Gastrocnemius medialis (tissue), 4 donors: ENCODE results near the gene CSAD. TPM values are rescaled to one million over a fixed set of nuclear protein-coding genes. Genes with fewer than 3 reads are reported as not detected.

Experiments used
- ATAC-seq, 2 donors: fragments of 150-250 bp; one replicate each; pipeline ENCODE4 v1.9.1; 2016
- DNase-seq, 2 donors: peaks; one replicate each; pipeline ENCODE4 v3.0.0-alpha.2; 2019
- H3K27ac ChIP-seq, 4 donors: fragments of 200-600 bp; sonication (generic); 1 replicate in 1 of 4; 2 replicates in 3 of 4; pipeline ENCODE4 v1.5.1; 2016 to 2018; ENCODE audit warnings: mild to moderate bottlenecking in 2 of 4, moderate library complexity in 1 of 4
- H3K27me3 ChIP-seq, 3 donors: fragments of 200-600 bp; sonication (generic) in 2 of 3; 1 replicate in 1 of 3; 2 replicates in 2 of 3; pipeline versions ENCODE4 v1.5.1 to v1.6.0; 2016 to 2019; ENCODE audit warnings: mild to moderate bottlenecking in 1 of 3, moderate library complexity in 1 of 3
- H3K36me3 ChIP-seq, 2 donors: fragments of 200-600 bp; sonication (generic) in 1 of 2; one replicate each; pipeline ENCODE4 v1.5.1; 2017 to 2018
- H3K4me1 ChIP-seq, 2 donors: fragments of 200-600 bp; sonication (generic) in 1 of 2; one replicate each; pipeline ENCODE4 v1.5.1; 2016 to 2017; ENCODE audit warnings: mild to moderate bottlenecking in 2 of 2
- H3K4me3 ChIP-seq, 4 donors: fragments of 200-600 bp; sonication (generic) in 3 of 4; 1 replicate in 1 of 4; 2 replicates in 3 of 4; pipeline ENCODE4 v1.5.1; 2016 to 2019; ENCODE audit warnings: mild to moderate bottlenecking in 2 of 4
- H3K9me3 ChIP-seq, 3 donors: fragments of 200-600 bp; sonication (generic) in 2 of 3; 1 replicate in 1 of 3; 2 replicates in 2 of 3; pipeline ENCODE4 v1.5.1; 2016 to 2019
- POLR2A ChIP-seq, 2 donors: fragments of 450-650 bp; IDR thresholded peaks; one replicate each; pipeline ENCODE4 v1.6.1; 2017; ENCODE audit warnings: antibody characterized with exemption in 2 of 2, mild to moderate bottlenecking in 2 of 2, moderate library complexity in 2 of 2
- in situ Hi-C, 4 donors: fragments of 200-750 bp; cut with MboI; loops; one replicate each; pipeline versions ENCODE4 v1.15.0 to v1.8.0; 2017; ENCODE audit warnings: low sequenced_read_pairs in 4 of 4
- intact Hi-C: fragments of 100-400 bp; cut with DNase I; formaldehyde crosslinking; loops from one replicate; pipeline ENCODE4 v1.15.1; 2023; ENCODE audit warnings: low total_unique reads
- total RNA-seq, 4 donors: library from RNA; depleted of rRNA; stranded (reverse); fragments of >200 nt; gene quantifications; one replicate each; pipeline versions ENCODE4 v1.1.0 to v1.2.3, GENCODE V29; 2016
- TF ChIP-seq, protein P1 (sequence below), 5 experiments: fragments of 450-650 bp in 3 of 5; fragments of 200-600 bp in 2 of 5; sonication (generic) in 2 of 5; IDR thresholded peaks in 4 of 5; conservative IDR thresholded peaks in 1 of 5; 1 replicate in 4 of 5; 2 replicates in 1 of 5; pipeline ENCODE4 v1.5.1; 2016 to 2019; ENCODE audit warnings: antibody characterized with exemption in 5 of 5, mild to moderate bottlenecking in 3 of 5, moderate library complexity in 3 of 5

The CSAD gene
- total RNA-seq, 4 donors from 2014 or later = 0.68 to 14.9 (median 1.9) TPM

DNA sequence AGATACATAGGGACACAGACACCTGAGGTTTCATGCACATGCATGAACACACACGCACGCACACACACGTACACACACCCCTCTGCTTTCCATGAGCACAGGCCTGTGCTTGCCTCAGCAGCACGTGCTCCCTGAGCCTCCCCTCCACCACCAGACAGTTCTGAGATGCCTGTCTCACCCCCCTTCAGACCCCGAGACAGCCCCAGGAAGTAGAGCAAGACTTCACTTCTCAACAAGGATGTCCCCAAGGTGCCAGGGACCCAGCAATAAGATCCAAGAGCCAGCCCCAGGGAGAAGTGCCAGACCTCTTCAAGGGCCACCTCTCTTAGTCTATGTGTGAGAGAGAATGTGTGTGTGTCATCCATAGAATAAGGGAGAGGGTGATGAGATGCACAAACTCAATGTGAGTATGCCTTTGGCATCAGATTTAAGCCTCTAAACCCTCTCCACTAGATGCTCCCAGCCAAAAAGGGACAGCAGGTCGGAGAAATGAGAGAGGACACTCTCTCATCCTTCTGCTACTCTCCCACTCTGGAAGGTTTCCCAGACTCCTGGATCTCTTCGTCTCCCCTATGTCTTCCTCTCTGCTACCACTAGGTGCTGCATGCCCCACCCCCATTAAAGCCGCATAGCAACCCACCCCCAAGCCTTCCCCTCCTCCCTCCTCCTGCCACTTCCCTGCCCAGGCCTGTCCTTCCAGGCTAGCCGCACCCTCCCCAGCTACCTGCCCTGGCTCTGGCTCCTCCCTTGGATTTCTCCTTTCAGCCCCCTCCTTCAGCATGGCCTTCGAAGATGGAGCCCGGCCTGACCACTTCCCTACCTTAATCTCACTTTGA, 43.6 kb upstream of the CSAD start:
- Histone ChIP-seq H3K4me3 (no peak overlapping the region), H3K4me1 (peaks cover 11 to 30% of the 10 kb centered on the region in 2 donors), H3K27ac (peak overlapping the region in 3 of 4 donors; percentile 98 to 100 (median 99)), H3K36me3 (no peaks in the 10 kb centered on the region), H3K27me3 (no peaks in the 10 kb centered on the region), H3K9me3 (no peaks in the 10 kb centered on the region)
- no peak for TF ChIP-seq POLR2A (IDR thresholded peaks at IDR 0.05)
- TF ChIP-seq, protein P1, sequence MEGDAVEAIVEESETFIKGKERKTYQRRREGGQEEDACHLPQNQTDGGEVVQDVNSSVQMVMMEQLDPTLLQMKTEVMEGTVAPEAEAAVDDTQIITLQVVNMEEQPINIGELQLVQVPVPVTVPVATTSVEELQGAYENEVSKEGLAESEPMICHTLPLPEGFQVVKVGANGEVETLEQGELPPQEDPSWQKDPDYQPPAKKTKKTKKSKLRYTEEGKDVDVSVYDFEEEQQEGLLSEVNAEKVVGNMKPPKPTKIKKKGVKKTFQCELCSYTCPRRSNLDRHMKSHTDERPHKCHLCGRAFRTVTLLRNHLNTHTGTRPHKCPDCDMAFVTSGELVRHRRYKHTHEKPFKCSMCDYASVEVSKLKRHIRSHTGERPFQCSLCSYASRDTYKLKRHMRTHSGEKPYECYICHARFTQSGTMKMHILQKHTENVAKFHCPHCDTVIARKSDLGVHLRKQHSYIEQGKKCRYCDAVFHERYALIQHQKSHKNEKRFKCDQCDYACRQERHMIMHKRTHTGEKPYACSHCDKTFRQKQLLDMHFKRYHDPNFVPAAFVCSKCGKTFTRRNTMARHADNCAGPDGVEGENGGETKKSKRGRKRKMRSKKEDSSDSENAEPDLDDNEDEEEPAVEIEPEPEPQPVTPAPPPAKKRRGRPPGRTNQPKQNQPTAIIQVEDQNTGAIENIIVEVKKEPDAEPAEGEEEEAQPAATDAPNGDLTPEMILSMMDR (IDR thresholded peaks at IDR 0.05 in 4 of 5, conservative IDR thresholded peaks at IDR 0.05 in 1 of 5) = no peak
- ATAC-seq (no peak), DNase-seq (no peak)
- in situ Hi-C loops = no loop called here
- intact Hi-C loops = no loop called here

DNA sequence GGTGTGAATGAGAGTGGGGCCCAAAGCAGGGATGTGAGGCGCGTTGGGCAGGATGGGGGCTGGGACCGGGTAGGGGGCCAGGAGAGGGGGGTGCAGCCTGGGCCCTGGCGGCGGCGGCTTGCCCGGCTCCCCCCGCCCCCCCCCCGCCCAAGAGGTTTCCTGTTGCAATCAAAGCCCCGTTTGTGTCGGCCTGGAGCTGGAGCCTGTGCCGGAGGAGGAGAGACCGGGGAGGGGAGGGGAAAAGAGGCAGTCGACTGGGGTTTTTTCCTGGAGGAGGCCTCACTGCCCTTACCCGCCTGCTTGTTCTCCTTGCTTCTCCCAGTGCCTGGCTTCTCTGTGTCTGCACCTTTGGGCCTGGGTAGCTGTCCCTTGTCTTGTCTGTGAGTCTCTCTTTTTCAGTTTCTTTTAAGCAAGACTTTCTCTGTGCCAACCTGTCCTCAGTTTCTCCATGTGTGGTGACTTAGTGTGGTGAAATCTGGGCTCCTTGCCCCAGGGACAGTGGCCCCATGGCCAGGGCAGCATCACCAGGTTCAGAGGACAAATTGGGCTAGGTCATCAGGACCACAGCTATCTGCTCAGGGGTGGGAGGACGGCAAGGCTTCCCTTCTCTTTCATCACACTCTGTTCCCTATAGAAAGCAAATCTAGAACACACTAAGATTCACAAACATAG, 42.8 kb upstream of the CSAD start:
- Histone ChIP-seq H3K4me1 (peaks cover 11 to 37% of the 10 kb centered on the region in 2 donors), H3K36me3 (no peaks in the 10 kb centered on the region), H3K9me3 (no peaks in the 10 kb centered on the region), H3K4me3 (no peak overlapping the region), H3K27me3 (no peaks in the 10 kb centered on the region), H3K27ac (peak overlapping the region; percentile 98 to 100 (median 98))
- DNase-seq (no peak), ATAC-seq (no peak)
- TF ChIP-seq, protein P1 (IDR thresholded peaks at IDR 0.05 in 4 of 5, conservative IDR thresholded peaks at IDR 0.05 in 1 of 5) = no peak
- no peak for TF ChIP-seq POLR2A (IDR thresholded peaks at IDR 0.05)
- intact Hi-C loops = no loop called here
- in situ Hi-C loops = no loop called here

DNA sequence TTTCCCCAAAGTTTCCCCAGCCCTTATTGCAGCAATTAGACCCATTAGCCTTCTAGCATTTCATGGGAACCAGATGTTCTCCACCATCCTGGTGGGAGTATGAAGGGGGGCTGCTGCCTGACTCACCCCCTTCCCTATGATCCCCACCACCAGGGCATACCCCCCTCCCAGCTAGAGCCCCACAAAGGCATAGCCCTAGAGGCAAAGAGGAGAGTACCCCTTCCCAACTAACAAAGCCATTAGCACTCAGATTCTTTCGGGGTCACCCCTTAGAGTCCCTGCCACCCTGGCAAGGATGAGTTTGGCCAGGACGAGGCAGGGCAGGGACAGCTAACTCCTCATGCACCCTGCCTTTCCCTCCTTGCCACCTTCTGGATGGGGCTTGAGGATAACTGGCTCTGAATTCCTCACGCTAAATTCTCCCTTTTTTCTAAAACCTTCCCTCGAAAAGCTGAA, 42.1 kb upstream of the CSAD start:
- no peak overlapping the region for H3K4me3 ChIP-seq
- H3K27me3 ChIP-seq = no peaks in the 10 kb centered on the region
- intact Hi-C loops (no loop called here), in situ Hi-C loops (no loop called here)
- peaks cover 17 to 44% of the 10 kb centered on the region in 2 donors for H3K4me1 ChIP-seq
- H3K9me3 ChIP-seq = no peaks in the 10 kb centered on the region
- H3K36me3 ChIP-seq = no peaks in the 10 kb centered on the region
- peak overlapping the region; percentile 98 to 100 (median 98) for H3K27ac ChIP-seq
- TF ChIP-seq, protein P1 (IDR thresholded peaks at IDR 0.05 in 4 of 5, conservative IDR thresholded peaks at IDR 0.05 in 1 of 5) = no peak
- no peak for TF ChIP-seq POLR2A (IDR thresholded peaks at IDR 0.05)
- ATAC-seq = no peak
- DNase-seq = no peak

DNA sequence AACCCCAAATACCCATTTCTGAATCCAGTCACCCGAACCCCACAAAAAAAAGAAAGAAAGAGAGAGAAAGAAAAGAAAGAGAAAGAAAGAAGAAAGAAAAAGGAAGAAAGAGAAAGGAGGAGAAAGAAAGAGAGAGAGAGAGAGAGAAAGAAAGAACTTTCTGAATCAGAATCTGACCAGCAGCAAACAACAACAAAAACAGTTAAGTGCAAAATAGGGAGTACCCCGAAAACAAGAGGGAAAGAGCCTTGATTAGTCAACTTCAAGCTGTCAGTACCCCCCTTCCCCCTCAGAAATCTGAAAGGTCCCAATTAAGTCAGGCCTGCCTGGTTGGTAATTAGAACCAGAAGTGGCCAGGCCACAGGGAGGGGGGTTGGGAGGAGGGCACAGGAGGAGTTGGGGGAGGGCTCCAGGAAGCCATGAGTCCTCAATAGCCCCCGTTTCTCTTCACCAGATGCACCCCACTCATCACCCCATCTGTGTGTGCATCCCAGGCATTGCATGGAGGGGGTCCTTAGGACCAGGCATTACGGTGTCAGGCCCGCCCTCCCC, 41.5 kb upstream of the CSAD start:
- no peaks in the 10 kb centered on the region for H3K27me3 ChIP-seq
- in situ Hi-C loops (no loop called here), intact Hi-C loops (no loop called here)
- peaks cover 23 to 50% of the 10 kb centered on the region in 2 donors for H3K4me1 ChIP-seq
- no peak for TF ChIP-seq POLR2A (IDR thresholded peaks at IDR 0.05)
- TF ChIP-seq, protein P1 (IDR thresholded peaks at IDR 0.05 in 4 of 5, conservative IDR thresholded peaks at IDR 0.05 in 1 of 5) = no peak
- ATAC-seq (no peak), DNase-seq (no peak)
- H3K36me3 ChIP-seq = no peaks in the 10 kb centered on the region
- H3K9me3 ChIP-seq = no peaks in the 10 kb centered on the region
- peak overlapping the region; percentile 98 to 100 (median 98) for H3K27ac ChIP-seq
- H3K4me3 ChIP-seq = peak overlapping the region; percentile 74 to 83 (median 75)
